Measurements from ENCODE around the gene GLT8D1. TPM values are rescaled to one million over a fixed set of nuclear protein-coding genes. Genes with fewer than 3 reads are reported as not detected.

The GLT8D1 gene
- total RNA-seq, 2 donors from 2014 or later: 68.1 to 71.3 TPM

- DNase-seq (ENCODE audit: low spot score): no peak
- H3K4me1 ChIP-seq (replicated peaks): no peaks in the 10 kb centered on the region
- no peak overlapping the region for H3K4me3 ChIP-seq
- H3K36me3 ChIP-seq: no peaks in the 10 kb centered on the region
- no peaks in the 10 kb centered on the region for H3K27me3 ChIP-seq (replicated peaks; ENCODE audit: insufficient read depth)
- no peaks in the 10 kb centered on the region for H3K9me3 ChIP-seq
- H3K27ac ChIP-seq: no peak overlapping the region
- intact Hi-C loops (cut with DNase I): no loop called here
- 96% methylated on average over 1 of the region's 1 CpG for WGBS
- no peak for TF ChIP-seq POLR2AphosphoS5 (IDR thresholded peaks at IDR 0.05)
- no peak for TF ChIP-seq POLR2A (IDR thresholded peaks at IDR 0.05)
- no peak for TF ChIP-seq CTCF (IDR thresholded peaks at IDR 0.05)
Measured at GRCh38 chr3:52724511-52724910, 18.9 kb upstream of the GLT8D1 start.

DNA sequence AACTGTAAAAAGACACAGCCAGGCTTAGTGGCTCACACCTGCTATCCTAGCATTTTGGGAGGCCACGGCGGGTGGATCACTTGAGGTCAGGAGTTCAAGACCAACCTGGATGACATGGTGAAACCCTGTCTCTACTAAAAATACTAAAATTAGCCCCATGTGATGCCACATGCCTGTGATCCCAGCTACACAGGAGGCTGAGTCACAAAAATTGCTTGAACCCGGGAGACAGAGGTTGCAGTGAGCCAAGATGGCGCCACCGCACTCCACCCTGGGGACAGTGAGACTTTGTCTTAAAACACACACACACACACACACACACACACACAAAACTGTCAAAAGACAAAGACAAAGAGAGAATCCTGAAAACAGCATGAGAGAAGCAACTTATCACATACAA, 18.3 kb upstream of the GLT8D1 start:
- H3K27ac ChIP-seq: no peak overlapping the region
- WGBS: 93% methylated on average over 5 of the region's 5 CpGs
- TF ChIP-seq CTCF (IDR thresholded peaks at IDR 0.05): no peak
- TF ChIP-seq POLR2A (IDR thresholded peaks at IDR 0.05): no peak
- TF ChIP-seq POLR2AphosphoS5 (IDR thresholded peaks at IDR 0.05): no peak
- no peak overlapping the region for H3K4me3 ChIP-seq
- H3K9me3 ChIP-seq: no peaks in the 10 kb centered on the region
- intact Hi-C loops (cut with DNase I): no loop called here
- no peaks in the 10 kb centered on the region for H3K4me1 ChIP-seq (replicated peaks)
- no peaks in the 10 kb centered on the region for H3K27me3 ChIP-seq (replicated peaks; ENCODE audit: insufficient read depth)
- no peak for DNase-seq (ENCODE audit: low spot score)
- peaks cover 0 to 2% of the 10 kb centered on the region in 2 donors for H3K36me3 ChIP-seq

GRCh38 chr3:52722491-52722890, 16.9 kb upstream of the GLT8D1 start:
- H3K36me3 ChIP-seq: peaks cover 0 to 2% of the 10 kb centered on the region in 2 donors
- TF ChIP-seq POLR2A (IDR thresholded peaks at IDR 0.05) (no peak), POLR2AphosphoS5 (IDR thresholded peaks at IDR 0.05) (no peak), CTCF (IDR thresholded peaks at IDR 0.05) (no peak)
- no peaks in the 10 kb centered on the region for H3K4me1 ChIP-seq (replicated peaks)
- intact Hi-C loops (cut with DNase I): no loop called here
- no peak overlapping the region for H3K27ac ChIP-seq
- WGBS: 96% methylated on average over 7 of the region's 7 CpGs
- no peaks in the 10 kb centered on the region for H3K27me3 ChIP-seq (replicated peaks; ENCODE audit: insufficient read depth)
- no peak for DNase-seq (ENCODE audit: low spot score)
- H3K4me3 ChIP-seq: no peak overlapping the region
- no peaks in the 10 kb centered on the region for H3K9me3 ChIP-seq

GRCh38 chr3:52721730-52722008, 16.1 kb upstream of the GLT8D1 start:
- intact Hi-C loops (cut with DNase I): no loop called here
- 100% methylated on average over 1 of the region's 1 CpG for WGBS
- H3K27me3 ChIP-seq (replicated peaks; ENCODE audit: insufficient read depth): no peaks in the 10 kb centered on the region

More at GRCh38 chr3:52721730-52722008, 16.1 kb upstream of the GLT8D1 start:
- H3K4me3 ChIP-seq: no peak overlapping the region
- H3K4me1 ChIP-seq (replicated peaks): no peaks in the 10 kb centered on the region
- H3K27ac ChIP-seq: no peak overlapping the region
- no peaks in the 10 kb centered on the region for H3K9me3 ChIP-seq
- no peak for TF ChIP-seq CTCF (IDR thresholded peaks at IDR 0.05)
- H3K36me3 ChIP-seq: peaks cover 0 to 2% of the 10 kb centered on the region in 2 donors
- no peak for DNase-seq (ENCODE audit: low spot score)

Data from prostate gland (tissue), 2 donors.